HCT116 (cell line): Measurements from ENCODE around the gene RFTN1. TPM values are rescaled to one million over a fixed set of nuclear protein-coding genes. Genes with fewer than 3 reads are reported as not detected.

Experiments used
- ATAC-seq: fragments of 200-7000 bp; cut with Tn5 transposase; 2 replicates; pipeline ENCODE4 v1.9.1; 2020; ENCODE audit warnings: mild to moderate bottlenecking, moderate library complexity
- BruUV-seq: library from RNA; stranded (reverse); fragments of 400-500 nt; replicated peaks from 2 replicates; lab custom pipeline; 2021; lab: Mats Ljungman, UMichigan
- CTCF ChIA-PET: fragments of 300-600 bp; sonication (Branson Sonifier 250); formaldehyde crosslinking; loops from one replicate; lab custom pipeline; 2021; ENCODE audit warnings: antibody characterized with exemption; lab: Charles Lee
- POLR2A ChIA-PET: fragments of 300-600, 350-600 bp; sonication (Branson Sonifier 250); formaldehyde crosslinking; loops from one replicate; lab custom pipeline; 2021; ENCODE audit warnings: antibody characterized with exemption; lab: Charles Lee
- RAD21 ChIA-PET, 2 experiments: fragments of 300-600 bp; sonication (Branson Sonifier 250); formaldehyde crosslinking; loops; one replicate each; lab custom pipeline; 2023; ENCODE audit warnings: low total read pairs in 2 of 2; ENCODE audit not compliant: uncharacterized antibody in 2 of 2, unreplicated experiment in 2 of 2, low non-redundant PET in 1 of 2; lab: Charles Lee
- DNase-seq: peaks from one replicate; pipeline ENCODE4 v3.0.0-alpha.2; 2010; ENCODE audit warnings: low read depth, low spot score
- H2AFZ ChIP-seq: fragments of 200-600 bp; shearing (Covaris generic), sonication (generic); 2 replicates; pipeline ENCODE4 v1.6.1; 2017; ENCODE audit warnings: low read depth, mixed run types, mixed read lengths, antibody characterized with exemption, low read length; ENCODE audit not compliant: poor library complexity, severe bottlenecking
- H3K27ac ChIP-seq: 2 replicates; pipeline ENCODE4 v1.5.1; 2012; ENCODE audit warnings: low read depth, low read length
- H3K27me3 ChIP-seq: fragments of 200-600 bp; sonication (generic); 2 replicates; pipeline ENCODE4 v1.6.1; 2016; ENCODE audit warnings: mixed run types, low read length, mixed read lengths; ENCODE audit not compliant: insufficient read depth
- H3K36me3 ChIP-seq, 2 experiments: fragments of 200-500 bp in 1 of 2; fragments of 200-600 bp in 1 of 2; sonication (Bioruptor generic) in 1 of 2; sonication (generic) in 1 of 2; 2 replicates each; pipeline versions ENCODE4 v1.5.1 to v1.6.1; 2014 to 2016; ENCODE audit warnings: low read length in 2 of 2, inconsistent platforms in 1 of 2, mixed read lengths in 1 of 2, mixed run types in 1 of 2; ENCODE audit not compliant: insufficient read depth in 2 of 2, control insufficient read depth in 1 of 2
- H3K4me1 ChIP-seq, 2 experiments: fragments of 200-600 bp in 1 of 2; sonication (generic) in 1 of 2; 2 replicates each; pipeline versions ENCODE4 v1.5.1 to v1.6.1; 2012 to 2017; ENCODE audit warnings: low read length in 2 of 2, inconsistent platforms in 1 of 2, mild to moderate bottlenecking in 1 of 2, mixed read lengths in 1 of 2, mixed run types in 1 of 2, moderate library complexity in 1 of 2; ENCODE audit not compliant: insufficient read depth in 2 of 2, control insufficient read depth in 1 of 2
- H3K4me2 ChIP-seq: fragments of 200-600 bp; sonication (generic); 2 replicates; pipeline ENCODE4 v1.6.1; 2017; ENCODE audit warnings: mixed run types, low read length, mixed read lengths
- H3K4me3 ChIP-seq, 2 experiments: fragments of 200-600 bp in 1 of 2; sonication (generic) in 1 of 2; replicated peaks in 1 of 2; 2 replicates each; pipeline ENCODE4 v1.5.1; 2011 to 2016; ENCODE audit warnings: low read length in 2 of 2, control low read depth in 1 of 2, low read depth in 1 of 2, mild to moderate bottlenecking in 1 of 2, mixed read lengths in 1 of 2, mixed run types in 1 of 2
- H3K79me2 ChIP-seq: fragments of 200-600 bp; sonication (generic); 2 replicates; pipeline ENCODE4 v1.6.1; 2017; ENCODE audit warnings: mild to moderate bottlenecking, mixed run types, low read length, moderate library complexity, mixed read lengths; ENCODE audit not compliant: insufficient read depth
- H3K9ac ChIP-seq: fragments of 200-600 bp; sonication (generic); 2 replicates; pipeline ENCODE4 v1.6.1; 2016; ENCODE audit warnings: low read length, mixed read lengths
- H3K9me2 ChIP-seq: fragments of 200-600 bp; sonication (generic), shearing (Covaris generic); 2 replicates; pipeline ENCODE4 v1.6.1; 2017; ENCODE audit warnings: mixed run types, mild to moderate bottlenecking, moderate library complexity; ENCODE audit not compliant: insufficient read depth
- H3K9me3 ChIP-seq, 2 experiments: fragments of 200-500 bp in 1 of 2; fragments of 200-600 bp in 1 of 2; sonication (Bioruptor generic) in 1 of 2; sonication (generic) in 1 of 2; 2 replicates each; pipeline ENCODE4 v1.6.1; 2014 to 2017; ENCODE audit warnings: low read length in 2 of 2, mixed read lengths in 2 of 2, inconsistent platforms in 1 of 2, low read depth in 1 of 2, mild to moderate bottlenecking in 1 of 2, mixed run types in 1 of 2, moderate library complexity in 1 of 2; ENCODE audit not compliant: control insufficient read depth in 1 of 2, insufficient read depth in 1 of 2
- H4K20me1 ChIP-seq: fragments of 200-600 bp; sonication (generic), shearing (Covaris generic); 2 replicates; pipeline ENCODE4 v1.6.1; 2017; ENCODE audit warnings: mixed run types, mild to moderate bottlenecking, moderate library complexity; ENCODE audit not compliant: insufficient read depth
- EZH2phosphoT487 ChIP-seq: fragments of 200-600 bp; IDR thresholded peaks from 2 replicates; pipeline ENCODE4 v1.6.1; 2018; ENCODE audit warnings: antibody characterized with exemption, borderline replicate concordance
- RAD21 ChIP-seq: IDR thresholded peaks from 2 replicates; pipeline ENCODE4 v1.6.1; 2012; ENCODE audit warnings: low read depth, mild to moderate bottlenecking
- TCF7L2 ChIP-seq: IDR thresholded peaks from 2 replicates; pipeline ENCODE4 v1.7.0; 2011; ENCODE audit warnings: borderline replicate concordance, inconsistent platforms; ENCODE audit not compliant: insufficient read depth, insufficient read length; ENCODE audit errors: extremely low read depth
- ZFX ChIP-seq: fragments of 450-650 bp; IDR thresholded peaks from 2 replicates; pipeline ENCODE4 v1.6.1; 2017
- ZNF274 ChIP-seq: fragments of 200-500 bp; sonication (Bioruptor generic); IDR thresholded peaks from 2 replicates; pipeline ENCODE4 v1.6.1; 2014; ENCODE audit warnings: mild to moderate bottlenecking, low read depth, low read length, inconsistent platforms
- intact Hi-C: fragments of 100-400 bp; cut with micrococcal nuclease; formaldehyde crosslinking; loops from 2 replicates; pipeline ENCODE4 v1.10.0; 2022
- total RNA-seq: library from RNA; stranded (reverse); gene quantifications from one replicate; pipeline ENCODE4 v1.2.1, GENCODE V29; 2021; ENCODE audit not compliant: unreplicated experiment
- TF ChIP-seq, protein P1 (sequence below): IDR thresholded peaks from 2 replicates; pipeline ENCODE4 v1.6.1; 2012
- TF ChIP-seq, protein P2 (sequence below): IDR thresholded peaks from 2 replicates; pipeline ENCODE4 v1.6.1; 2012; ENCODE audit warnings: low read depth
- TF ChIP-seq, protein P3 (sequence below): IDR thresholded peaks from 2 replicates; pipeline ENCODE4 v1.6.1; 2012

Gene RFTN1
- total RNA-seq, 1 experiment from 2014 or later, result 3.9 TPM

DNA sequence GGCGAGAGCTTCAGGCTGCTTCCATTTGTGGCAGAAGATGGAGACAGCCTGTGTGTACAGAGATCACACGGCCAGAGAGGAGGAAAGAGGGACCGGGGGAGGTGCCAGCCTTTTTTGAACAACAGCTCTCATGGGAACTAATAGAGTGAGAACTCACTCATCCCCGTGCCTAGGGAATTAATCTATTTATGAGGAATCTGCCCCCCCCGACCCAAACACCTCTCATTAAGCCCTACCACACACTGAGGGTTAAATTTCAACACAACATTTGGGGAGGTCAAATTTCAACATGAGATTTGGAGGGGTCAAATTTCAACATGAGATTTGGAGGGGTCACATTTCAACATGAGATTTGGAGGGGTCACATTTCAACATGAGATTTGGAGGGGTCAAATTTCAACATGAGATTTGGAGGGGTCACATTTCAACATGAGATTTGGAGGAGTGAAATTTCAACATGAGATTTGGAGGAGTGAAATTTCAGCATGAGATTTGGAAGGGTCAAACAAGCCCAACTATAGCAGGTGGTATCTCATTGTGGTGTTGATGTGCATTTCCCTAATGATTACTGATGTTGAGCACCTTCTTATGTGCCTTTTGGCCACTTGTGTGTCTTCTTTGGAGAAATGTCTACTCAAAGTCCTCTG, 20.6 kb upstream of the RFTN1 start (continued):
- TF ChIP-seq TCF7L2 (no peak), EZH2phosphoT487 (no peak)

DNA sequence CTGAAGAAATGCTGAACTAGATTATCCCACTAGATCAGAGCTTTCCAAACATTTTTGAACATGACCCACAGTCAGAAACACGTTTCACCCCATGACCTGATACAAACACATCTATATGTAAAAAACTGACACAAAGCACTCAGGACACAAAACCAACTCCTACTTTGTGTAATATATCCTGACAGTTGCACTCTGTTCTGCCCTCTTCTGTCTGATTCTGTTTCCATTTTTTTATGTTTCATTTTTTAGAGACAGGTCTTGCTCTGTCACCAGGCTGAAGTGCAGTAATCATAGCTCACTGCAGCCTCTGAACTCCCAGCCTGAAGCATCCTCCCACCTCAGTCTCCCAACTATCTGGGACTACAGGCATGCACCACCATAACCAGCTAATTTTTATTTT, 15.8 kb upstream of the RFTN1 start:
- CTCF ChIA-PET, result interaction anchor here (0.7 to 1.4 kb wide), 4 partner anchors 9 to 261 kb away, joined by 3 to 4 read pairs (median 3); no protein-coding TSS in a partner anchor
- no peak overlapping the region for H3K27ac ChIP-seq

DNA sequence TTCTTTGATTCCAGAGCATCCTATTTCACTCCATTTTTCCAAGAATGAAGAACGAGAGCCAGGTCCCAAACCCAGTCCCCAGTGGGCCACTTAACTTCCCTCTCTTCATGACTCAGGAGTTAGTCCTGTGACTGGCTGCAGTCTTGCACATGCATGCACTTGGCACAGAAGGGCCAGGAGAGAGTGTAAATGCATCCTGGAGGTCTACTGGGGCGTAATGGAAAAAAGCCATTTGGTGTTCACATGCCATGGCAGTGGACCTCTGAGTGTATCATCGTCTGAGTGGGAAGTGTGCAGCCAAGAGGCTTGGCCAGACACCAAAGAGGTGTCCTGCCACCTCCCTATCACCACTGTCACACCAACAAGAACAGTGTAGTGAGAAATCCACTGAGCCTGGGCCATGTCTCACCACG, 15.1 kb upstream of the RFTN1 start:
- Histone ChIP-seq H2AFZ (no peak overlapping the region), H3K9me2 (no peaks in the 10 kb centered on the region), H3K79me2 (no peaks in the 10 kb centered on the region), H3K27me3 (peaks cover 10% of the 10 kb centered on the region; the same call in 1 of the 2 replicates), H3K9me3 (no peaks in the 10 kb centered on the region), H3K27ac (no peak overlapping the region), H4K20me1 (no peaks in the 10 kb centered on the region), H3K9ac (no peak overlapping the region), H3K4me1 (peaks cover 0 to under 1% of the 10 kb centered on the region in 2 experiments; a peak in 1 of 4 replicates), H3K4me2 (no peak overlapping the region), H3K4me3 (no peak overlapping the region), H3K36me3 (no peaks in the 10 kb centered on the region)
- POLR2A ChIA-PET, result no interaction called here
- BruUV-seq, result no TSS peak
- ATAC-seq, result no peak
- RAD21 ChIA-PET, result no interaction called here
- CTCF ChIA-PET, result interaction anchor here (1.4 kb wide), 1 partner anchor 10 kb away, joined by 4 read pairs; no protein-coding TSS in a partner anchor
- intact Hi-C loops, result no loop called here
- no peak for DNase-seq
- TF ChIP-seq, protein P1, sequence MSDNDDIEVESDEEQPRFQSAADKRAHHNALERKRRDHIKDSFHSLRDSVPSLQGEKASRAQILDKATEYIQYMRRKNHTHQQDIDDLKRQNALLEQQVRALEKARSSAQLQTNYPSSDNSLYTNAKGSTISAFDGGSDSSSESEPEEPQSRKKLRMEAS, result no peak
- TF ChIP-seq, protein P2, sequence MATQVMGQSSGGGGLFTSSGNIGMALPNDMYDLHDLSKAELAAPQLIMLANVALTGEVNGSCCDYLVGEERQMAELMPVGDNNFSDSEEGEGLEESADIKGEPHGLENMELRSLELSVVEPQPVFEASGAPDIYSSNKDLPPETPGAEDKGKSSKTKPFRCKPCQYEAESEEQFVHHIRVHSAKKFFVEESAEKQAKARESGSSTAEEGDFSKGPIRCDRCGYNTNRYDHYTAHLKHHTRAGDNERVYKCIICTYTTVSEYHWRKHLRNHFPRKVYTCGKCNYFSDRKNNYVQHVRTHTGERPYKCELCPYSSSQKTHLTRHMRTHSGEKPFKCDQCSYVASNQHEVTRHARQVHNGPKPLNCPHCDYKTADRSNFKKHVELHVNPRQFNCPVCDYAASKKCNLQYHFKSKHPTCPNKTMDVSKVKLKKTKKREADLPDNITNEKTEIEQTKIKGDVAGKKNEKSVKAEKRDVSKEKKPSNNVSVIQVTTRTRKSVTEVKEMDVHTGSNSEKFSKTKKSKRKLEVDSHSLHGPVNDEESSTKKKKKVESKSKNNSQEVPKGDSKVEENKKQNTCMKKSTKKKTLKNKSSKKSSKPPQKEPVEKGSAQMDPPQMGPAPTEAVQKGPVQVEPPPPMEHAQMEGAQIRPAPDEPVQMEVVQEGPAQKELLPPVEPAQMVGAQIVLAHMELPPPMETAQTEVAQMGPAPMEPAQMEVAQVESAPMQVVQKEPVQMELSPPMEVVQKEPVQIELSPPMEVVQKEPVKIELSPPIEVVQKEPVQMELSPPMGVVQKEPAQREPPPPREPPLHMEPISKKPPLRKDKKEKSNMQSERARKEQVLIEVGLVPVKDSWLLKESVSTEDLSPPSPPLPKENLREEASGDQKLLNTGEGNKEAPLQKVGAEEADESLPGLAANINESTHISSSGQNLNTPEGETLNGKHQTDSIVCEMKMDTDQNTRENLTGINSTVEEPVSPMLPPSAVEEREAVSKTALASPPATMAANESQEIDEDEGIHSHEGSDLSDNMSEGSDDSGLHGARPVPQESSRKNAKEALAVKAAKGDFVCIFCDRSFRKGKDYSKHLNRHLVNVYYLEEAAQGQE, result no peak
- TF ChIP-seq, protein P3, sequence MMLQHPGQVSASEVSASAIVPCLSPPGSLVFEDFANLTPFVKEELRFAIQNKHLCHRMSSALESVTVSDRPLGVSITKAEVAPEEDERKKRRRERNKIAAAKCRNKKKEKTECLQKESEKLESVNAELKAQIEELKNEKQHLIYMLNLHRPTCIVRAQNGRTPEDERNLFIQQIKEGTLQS, result no peak
- TF ChIP-seq ZFX, result no peak

More for the DNA sequence above, 15.8 kb upstream of the RFTN1 start:
- H3K9me3 ChIP-seq, result no peaks in the 10 kb centered on the region
- H3K36me3 ChIP-seq, result no peaks in the 10 kb centered on the region
- H3K9ac ChIP-seq, result no peak overlapping the region
- intact Hi-C loops, result no loop called here
- no peaks in the 10 kb centered on the region for H4K20me1 ChIP-seq
- BruUV-seq, result no TSS peak
- ChIA-PET POLR2A (no interaction called here), RAD21 (no interaction called here)
- no peak for DNase-seq
- no peak; the same call in 1 of the 2 replicates for ATAC-seq
- H2AFZ ChIP-seq, result no peak overlapping the region
- no peaks in the 10 kb centered on the region for H3K9me2 ChIP-seq
- peak; percentile 19; the same call in 1 of the 2 replicates for TF ChIP-seq RAD21
- no peak for TF ChIP-seq ZNF274
- H3K27me3 ChIP-seq, result peaks cover 10% of the 10 kb centered on the region; the same call in 1 of the 2 replicates
- peaks cover 0 to 6% of the 10 kb centered on the region in 2 experiments; a peak in 1 of 4 replicates for H3K4me1 ChIP-seq
- no peak overlapping the region for H3K4me3 ChIP-seq
- H3K4me2 ChIP-seq, result no peak overlapping the region
- no peaks in the 10 kb centered on the region for H3K79me2 ChIP-seq
